Gastrocnemius medialis (tissue), 4 donors: ENCODE measurements around the gene SAMD5.

ENCODE experiments used
- POLR2A ChIP-seq, 2 donors: fragments of 450-650 bp; IDR thresholded peaks; one replicate each; pipeline ENCODE4 v1.6.1; 2017; ENCODE audit warnings: antibody characterized with exemption in 2 of 2, mild to moderate bottlenecking in 2 of 2, moderate library complexity in 2 of 2
- TF ChIP-seq, protein P1 (sequence below), 5 experiments: fragments of 450-650 bp in 3 of 5; fragments of 200-600 bp in 2 of 5; sonication (generic) in 2 of 5; IDR thresholded peaks in 4 of 5; conservative IDR thresholded peaks in 1 of 5; 1 replicate in 4 of 5; 2 replicates in 1 of 5; pipeline ENCODE4 v1.5.1; 2016 to 2019; ENCODE audit warnings: antibody characterized with exemption in 5 of 5, mild to moderate bottlenecking in 3 of 5, moderate library complexity in 3 of 5

DNA sequence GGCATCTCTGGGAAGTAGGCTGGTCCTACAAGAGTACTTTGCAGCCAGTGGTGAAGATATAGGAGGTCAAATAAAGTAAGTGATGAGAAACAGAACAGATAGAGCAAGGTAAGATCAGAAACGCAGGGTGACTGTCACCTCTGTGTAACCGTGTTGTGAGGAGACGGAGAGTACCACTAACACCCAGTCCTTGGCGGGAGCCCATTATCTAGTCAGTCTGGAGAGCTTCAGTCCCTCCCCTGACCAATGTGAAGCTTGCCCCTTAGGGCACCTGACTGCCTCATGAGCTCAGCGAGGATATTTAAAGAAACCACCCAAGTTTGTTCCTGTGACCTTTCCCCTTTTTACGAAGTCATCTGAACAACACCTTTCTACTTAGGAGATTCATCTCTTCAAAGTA, 110.0 kb downstream of the SAMD5 start:
- no peak for TF ChIP-seq POLR2A (IDR thresholded peaks at IDR 0.05)
- TF ChIP-seq, protein P1, sequence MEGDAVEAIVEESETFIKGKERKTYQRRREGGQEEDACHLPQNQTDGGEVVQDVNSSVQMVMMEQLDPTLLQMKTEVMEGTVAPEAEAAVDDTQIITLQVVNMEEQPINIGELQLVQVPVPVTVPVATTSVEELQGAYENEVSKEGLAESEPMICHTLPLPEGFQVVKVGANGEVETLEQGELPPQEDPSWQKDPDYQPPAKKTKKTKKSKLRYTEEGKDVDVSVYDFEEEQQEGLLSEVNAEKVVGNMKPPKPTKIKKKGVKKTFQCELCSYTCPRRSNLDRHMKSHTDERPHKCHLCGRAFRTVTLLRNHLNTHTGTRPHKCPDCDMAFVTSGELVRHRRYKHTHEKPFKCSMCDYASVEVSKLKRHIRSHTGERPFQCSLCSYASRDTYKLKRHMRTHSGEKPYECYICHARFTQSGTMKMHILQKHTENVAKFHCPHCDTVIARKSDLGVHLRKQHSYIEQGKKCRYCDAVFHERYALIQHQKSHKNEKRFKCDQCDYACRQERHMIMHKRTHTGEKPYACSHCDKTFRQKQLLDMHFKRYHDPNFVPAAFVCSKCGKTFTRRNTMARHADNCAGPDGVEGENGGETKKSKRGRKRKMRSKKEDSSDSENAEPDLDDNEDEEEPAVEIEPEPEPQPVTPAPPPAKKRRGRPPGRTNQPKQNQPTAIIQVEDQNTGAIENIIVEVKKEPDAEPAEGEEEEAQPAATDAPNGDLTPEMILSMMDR (IDR thresholded peaks at IDR 0.05 in 4 of 5, conservative IDR thresholded peaks at IDR 0.05 in 1 of 5) = no peak
